Measurements from ENCODE around the gene SERPINB6.
A peak's percentile ranks its signal among the peaks of the same experiment; 100 is the strongest.
"Not testable (repeated sequence)": the region's sequence is repeated elsewhere in the genome, so short reads cannot be mapped to it uniquely, and the experiment has no call there.

SERPINB6 gene

GRCh38 chr6:2913621-2914317, 57.6 kb downstream of the SERPINB6 start:
- no peak overlapping the region for H3K4me3 ChIP-seq (ENCODE audit: low read depth, low read length, poor library complexity, severe bottlenecking)
- no peak overlapping the region for H3K27ac ChIP-seq (ENCODE audit: low read depth, low read length, poor library complexity, severe bottlenecking)
- no peaks in the 10 kb centered on the region for H3K27me3 ChIP-seq (ENCODE audit: insufficient read depth, low read length)
- H3K9me3 ChIP-seq (ENCODE audit: low read length) = no peaks in the 10 kb centered on the region
- H2AFZ ChIP-seq (ENCODE audit: low read length) = no peak overlapping the region
- H4K20me1 ChIP-seq (ENCODE audit: insufficient read depth, low read length) = no peaks in the 10 kb centered on the region
- H3K9me2 ChIP-seq (ENCODE audit: low read depth, low read length) = no peaks in the 10 kb centered on the region
- H3K9ac ChIP-seq (ENCODE audit: low read length) = no peak overlapping the region
- peaks cover 32% of the 10 kb centered on the region for H3K4me1 ChIP-seq (ENCODE audit: insufficient read depth, low read length, severe bottlenecking)
- no peak for TF ChIP-seq EZH2 (IDR thresholded peaks at IDR 0.05; ENCODE audit: borderline replicate concordance, low read length)
- TF ChIP-seq, protein P1, sequence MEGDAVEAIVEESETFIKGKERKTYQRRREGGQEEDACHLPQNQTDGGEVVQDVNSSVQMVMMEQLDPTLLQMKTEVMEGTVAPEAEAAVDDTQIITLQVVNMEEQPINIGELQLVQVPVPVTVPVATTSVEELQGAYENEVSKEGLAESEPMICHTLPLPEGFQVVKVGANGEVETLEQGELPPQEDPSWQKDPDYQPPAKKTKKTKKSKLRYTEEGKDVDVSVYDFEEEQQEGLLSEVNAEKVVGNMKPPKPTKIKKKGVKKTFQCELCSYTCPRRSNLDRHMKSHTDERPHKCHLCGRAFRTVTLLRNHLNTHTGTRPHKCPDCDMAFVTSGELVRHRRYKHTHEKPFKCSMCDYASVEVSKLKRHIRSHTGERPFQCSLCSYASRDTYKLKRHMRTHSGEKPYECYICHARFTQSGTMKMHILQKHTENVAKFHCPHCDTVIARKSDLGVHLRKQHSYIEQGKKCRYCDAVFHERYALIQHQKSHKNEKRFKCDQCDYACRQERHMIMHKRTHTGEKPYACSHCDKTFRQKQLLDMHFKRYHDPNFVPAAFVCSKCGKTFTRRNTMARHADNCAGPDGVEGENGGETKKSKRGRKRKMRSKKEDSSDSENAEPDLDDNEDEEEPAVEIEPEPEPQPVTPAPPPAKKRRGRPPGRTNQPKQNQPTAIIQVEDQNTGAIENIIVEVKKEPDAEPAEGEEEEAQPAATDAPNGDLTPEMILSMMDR (IDR thresholded peaks at IDR 0.05; ENCODE audit: low read length) = no peak
- no peak overlapping the region for H3K4me2 ChIP-seq (ENCODE audit: low read length)
- no peaks in the 10 kb centered on the region for H3K79me2 ChIP-seq (ENCODE audit: insufficient read depth, low read length)
- peaks cover 12% of the 10 kb centered on the region; the same call in 1 of the 2 replicates for H3F3A ChIP-seq (ENCODE audit: insufficient read depth, low read length)
- no peaks in the 10 kb centered on the region for H3K36me3 ChIP-seq (ENCODE audit: insufficient read depth, low read length)

GRCh38 chr6:2911171-2911570, 60.2 kb downstream of the SERPINB6 start:
- no peaks in the 10 kb centered on the region for H3K9me3 ChIP-seq (ENCODE audit: low read length)
- no peak overlapping the region for H2AFZ ChIP-seq (ENCODE audit: low read length)
- H4K20me1 ChIP-seq (ENCODE audit: insufficient read depth, low read length) = no peaks in the 10 kb centered on the region
- H3K9me2 ChIP-seq (ENCODE audit: low read depth, low read length) = no peaks in the 10 kb centered on the region
- peaks cover 43% of the 10 kb centered on the region for H3K4me1 ChIP-seq (ENCODE audit: insufficient read depth, low read length, severe bottlenecking)
- H3F3A ChIP-seq (ENCODE audit: insufficient read depth, low read length) = peaks cover 17% of the 10 kb centered on the region; the same call in 1 of the 2 replicates
- H3K4me2 ChIP-seq (ENCODE audit: low read length) = peak overlapping the region; percentile 65
- no peaks in the 10 kb centered on the region for H3K27me3 ChIP-seq (ENCODE audit: insufficient read depth, low read length)
- H3K9ac ChIP-seq (ENCODE audit: low read length) = peak overlapping the region; percentile 58
- peak overlapping the region; percentile 34 for H3K4me3 ChIP-seq (ENCODE audit: low read depth, low read length, poor library complexity, severe bottlenecking)
- no peaks in the 10 kb centered on the region for H3K36me3 ChIP-seq (ENCODE audit: insufficient read depth, low read length)
- H3K27ac ChIP-seq (ENCODE audit: low read depth, low read length, poor library complexity, severe bottlenecking) = peak overlapping the region; percentile 97
- TF ChIP-seq, protein P1 (IDR thresholded peaks at IDR 0.05; ENCODE audit: low read length) = no peak
- H3K79me2 ChIP-seq (ENCODE audit: insufficient read depth, low read length) = no peaks in the 10 kb centered on the region

DNA sequence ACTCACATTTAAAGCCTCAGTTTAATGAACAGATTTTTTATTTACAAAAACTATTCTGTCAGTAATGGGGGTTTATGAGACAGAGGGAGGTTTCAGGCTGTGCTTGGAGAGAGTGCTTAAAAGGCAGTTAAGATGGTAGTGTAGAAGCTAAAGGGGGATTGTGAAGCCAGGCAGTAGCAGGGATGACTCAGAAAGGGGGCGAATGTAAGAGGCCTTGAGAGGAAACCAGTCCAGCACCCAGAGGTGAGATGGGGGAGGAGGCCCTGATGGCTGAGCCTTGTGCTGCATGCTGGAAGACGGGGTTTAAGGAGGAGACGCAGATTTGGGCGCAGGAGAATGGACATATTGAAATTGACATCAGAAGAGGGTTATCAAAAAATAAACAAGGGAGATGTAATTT, 61.6 kb downstream of the SERPINB6 start:
- Histone ChIP-seq H3F3A (ENCODE audit: insufficient read depth, low read length) (peaks cover 20% of the 10 kb centered on the region; the same call in 1 of the 2 replicates), H3K79me2 (ENCODE audit: insufficient read depth, low read length) (no peaks in the 10 kb centered on the region), H3K27me3 (ENCODE audit: insufficient read depth, low read length) (no peaks in the 10 kb centered on the region), H3K9me2 (ENCODE audit: low read depth, low read length) (no peaks in the 10 kb centered on the region), H3K9me3 (ENCODE audit: low read length) (no peaks in the 10 kb centered on the region), H4K20me1 (ENCODE audit: insufficient read depth, low read length) (no peaks in the 10 kb centered on the region), H2AFZ (ENCODE audit: low read length) (no peak overlapping the region), H3K27ac (ENCODE audit: low read depth, low read length, poor library complexity, severe bottlenecking) (peak overlapping the region; percentile 97), H3K4me1 (ENCODE audit: insufficient read depth, low read length, severe bottlenecking) (peaks cover 57% of the 10 kb centered on the region), H3K4me2 (ENCODE audit: low read length) (peak overlapping the region; percentile 30; the same call in 1 of the 2 replicates), H3K9ac (ENCODE audit: low read length) (peak overlapping the region; percentile 30; the same call in 1 of the 2 replicates), H3K36me3 (ENCODE audit: insufficient read depth, low read length) (no peaks in the 10 kb centered on the region), H3K4me3 (ENCODE audit: low read depth, low read length, poor library complexity, severe bottlenecking) (no peak overlapping the region)
- no peak for TF ChIP-seq EZH2 (IDR thresholded peaks at IDR 0.05; ENCODE audit: borderline replicate concordance, low read length)
- TF ChIP-seq, protein P1 (IDR thresholded peaks at IDR 0.05; ENCODE audit: low read length) = no peak

- peak overlapping the region; percentile 30; the same call in 1 of the 2 replicates for H3K9ac ChIP-seq (ENCODE audit: low read length)
- peak overlapping the region; percentile 30; the same call in 1 of the 2 replicates for H3K4me2 ChIP-seq (ENCODE audit: low read length)
- not testable (repeated sequence) for H3K9me2 ChIP-seq (ENCODE audit: low read depth, low read length); H3K9me3 ChIP-seq (ENCODE audit: low read length); H3K79me2 ChIP-seq (ENCODE audit: insufficient read depth, low read length); H2AFZ ChIP-seq (ENCODE audit: low read length); H3K4me3 ChIP-seq (ENCODE audit: low read depth, low read length, poor library complexity, severe bottlenecking); H3K36me3 ChIP-seq (ENCODE audit: insufficient read depth, low read length); H3K27me3 ChIP-seq (ENCODE audit: insufficient read depth, low read length); H4K20me1 ChIP-seq (ENCODE audit: insufficient read depth, low read length)
- H3K27ac ChIP-seq (ENCODE audit: low read depth, low read length, poor library complexity, severe bottlenecking) = peak overlapping the region; percentile 97
- peaks cover 63% of the 10 kb centered on the region for H3K4me1 ChIP-seq (ENCODE audit: insufficient read depth, low read length, severe bottlenecking)
- peaks cover 20% of the 10 kb centered on the region; the same call in 1 of the 2 replicates for H3F3A ChIP-seq (ENCODE audit: insufficient read depth, low read length)
These were observed 62.2 kb downstream of the SERPINB6 start for GRCh38 chr6:2909051-2909606.

GRCh38 chr6:2908516-2908915, 62.9 kb downstream of the SERPINB6 start:
- H3K9me3 ChIP-seq (ENCODE audit: low read length); H2AFZ ChIP-seq (ENCODE audit: low read length); H3K36me3 ChIP-seq (ENCODE audit: insufficient read depth, low read length); H3K4me3 ChIP-seq (ENCODE audit: low read depth, low read length, poor library complexity, severe bottlenecking); H3K79me2 ChIP-seq (ENCODE audit: insufficient read depth, low read length); H3K9me2 ChIP-seq (ENCODE audit: low read depth, low read length); H3K27me3 ChIP-seq (ENCODE audit: insufficient read depth, low read length); H4K20me1 ChIP-seq (ENCODE audit: insufficient read depth, low read length): not testable (repeated sequence)
- Histone ChIP-seq H3K4me1 (ENCODE audit: insufficient read depth, low read length, severe bottlenecking) (peaks cover 69% of the 10 kb centered on the region), H3K9ac (ENCODE audit: low read length) (peak overlapping the region; percentile 29; the same call in 1 of the 2 replicates), H3F3A (ENCODE audit: insufficient read depth, low read length) (peaks cover 20% of the 10 kb centered on the region; the same call in 1 of the 2 replicates), H3K27ac (ENCODE audit: low read depth, low read length, poor library complexity, severe bottlenecking) (peak overlapping the region; percentile 97), H3K4me2 (ENCODE audit: low read length) (peak overlapping the region; percentile 30; the same call in 1 of the 2 replicates)
